ENCODE measurements around the gene ZACN.
A peak's percentile ranks its signal among the peaks of the same experiment; 100 is the strongest.

Gene ZACN

GRCh38 chr17:76104140-76104895 is 25.3 kb downstream of the ZACN start:
- no peak for DNase-seq

GRCh38 chr17:76104896-76105231 is 25.9 kb downstream of the ZACN start:
- DNase-seq, result no peak

- no peak for DNase-seq
Measured at GRCh38 chr17:76106703-76107102, 27.7 kb downstream of the ZACN start.

GRCh38 chr17:76107509-76107908 is 28.5 kb downstream of the ZACN start:
- no peak for DNase-seq

GRCh38 chr17:76111956-76112355 is 33.0 kb downstream of the ZACN start:
- no peak for DNase-seq

- no peak for DNase-seq
Measured at GRCh38 chr17:76115138-76115754, 36.3 kb downstream of the ZACN start.

GRCh38 chr17:76119409-76120371 is 40.7 kb downstream of the ZACN start:
- DNase-seq, result no peak

GRCh38 chr17:76120658-76121008 is 41.7 kb downstream of the ZACN start:
- DNase-seq, result no peak

GRCh38 chr17:76121932-76122430 is 43.0 kb downstream of the ZACN start:
- DNase-seq, result peak; percentile 45

GRCh38 chr17:76122431-76123190 is 43.6 kb downstream of the ZACN start:
- no peak for DNase-seq

- no peak for DNase-seq
Measured at GRCh38 chr17:76123191-76123499, 44.2 kb downstream of the ZACN start.

GRCh38 chr17:76123749-76124581 is 45.0 kb downstream of the ZACN start:
- no peak for DNase-seq

- no peak for DNase-seq
Measured at GRCh38 chr17:76124582-76125390, 45.8 kb downstream of the ZACN start.

GRCh38 chr17:76125391-76125675 is 46.4 kb downstream of the ZACN start:
- no peak for DNase-seq

- DNase-seq, result no peak
Measured at GRCh38 chr17:76125922-76126321, 46.9 kb downstream of the ZACN start.

GRCh38 chr17:76130473-76130872 is 51.5 kb downstream of the ZACN start:
- DNase-seq, result no peak

GRCh38 chr17:76131051-76131691 is 52.2 kb downstream of the ZACN start:
- DNase-seq, result no peak

GRCh38 chr17:76131692-76132573 is 53.0 kb downstream of the ZACN start:
- DNase-seq, result no peak
